ENCODE results near the gene TCP11. TPM values are rescaled to one million over a fixed set of nuclear protein-coding genes. Genes with fewer than 3 reads are reported as not detected.

Gene TCP11
- total RNA-seq, 1 experiment from 2014 or later = not detected

DNA sequence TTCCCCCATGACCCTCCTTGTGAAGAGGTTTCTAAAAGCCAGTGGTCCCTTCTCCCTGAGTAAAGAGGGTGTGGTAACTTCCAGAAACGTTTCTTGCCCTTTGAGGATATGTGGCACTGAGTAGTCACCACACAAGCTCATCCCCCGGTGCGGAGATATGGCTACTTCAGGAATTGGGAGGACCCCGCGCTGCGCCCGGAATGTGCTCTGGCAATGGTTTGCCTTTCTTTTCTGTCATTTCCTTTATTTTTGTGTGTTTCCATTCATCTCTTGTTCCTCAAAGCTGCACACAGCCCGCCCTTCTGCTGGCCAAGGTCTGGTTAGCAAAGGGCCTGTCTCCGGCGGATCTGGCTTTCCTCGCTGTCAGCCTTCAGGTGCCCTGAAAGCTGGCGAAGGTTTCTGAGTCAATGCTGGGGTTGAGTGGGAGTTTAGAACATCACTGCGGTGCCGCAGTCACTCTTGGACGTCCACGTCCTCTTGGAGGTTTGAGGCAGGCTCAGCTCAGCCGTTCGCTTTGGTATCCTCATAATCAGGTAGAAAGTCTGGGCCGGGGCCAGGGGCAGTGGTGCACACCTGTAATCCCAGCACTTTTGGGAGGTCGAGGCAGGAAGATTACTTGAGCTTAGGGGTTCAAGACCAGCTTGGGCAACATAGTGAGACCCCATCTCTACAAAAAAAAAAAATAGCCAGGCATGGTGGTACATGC, 67.2 kb downstream of the TCP11 start:
- intact Hi-C loops (cut with micrococcal nuclease; ENCODE audit: unreplicated experiment) = no loop called here
- BruUV-seq (replicated peaks) = no TSS peak
- Histone ChIP-seq H3K4me1 (ENCODE audit: control insufficient read depth, insufficient read depth, low read length) (no peaks in the 10 kb centered on the region), H3K27me3 (ENCODE audit: control insufficient read depth, insufficient read depth, low read length) (no peaks in the 10 kb centered on the region), H3K9me3 (ENCODE audit: control insufficient read depth, insufficient read depth, low read depth, low read length) (no peaks in the 10 kb centered on the region), H3K4me3 (ENCODE audit: low read depth in 2 of 2, low read length in 2 of 2) (no peak overlapping the region), H3K36me3 (ENCODE audit: control insufficient read depth, insufficient read depth, low read length) (no peaks in the 10 kb centered on the region), H3K27ac (ENCODE audit: low read length) (no peak overlapping the region)
- no peak for TF ChIP-seq TCF7L2 (IDR thresholded peaks at IDR 0.05; ENCODE audit: low read depth, low read length)
- no peak for TF ChIP-seq SIN3A (IDR thresholded peaks at IDR 0.05; ENCODE audit: borderline replicate concordance, insufficient read depth, low read depth, low read length)
- no peak for TF ChIP-seq POLR2AphosphoS5 (IDR thresholded peaks at IDR 0.05; ENCODE audit: low read depth, low read length)
- TF ChIP-seq, protein P1, sequence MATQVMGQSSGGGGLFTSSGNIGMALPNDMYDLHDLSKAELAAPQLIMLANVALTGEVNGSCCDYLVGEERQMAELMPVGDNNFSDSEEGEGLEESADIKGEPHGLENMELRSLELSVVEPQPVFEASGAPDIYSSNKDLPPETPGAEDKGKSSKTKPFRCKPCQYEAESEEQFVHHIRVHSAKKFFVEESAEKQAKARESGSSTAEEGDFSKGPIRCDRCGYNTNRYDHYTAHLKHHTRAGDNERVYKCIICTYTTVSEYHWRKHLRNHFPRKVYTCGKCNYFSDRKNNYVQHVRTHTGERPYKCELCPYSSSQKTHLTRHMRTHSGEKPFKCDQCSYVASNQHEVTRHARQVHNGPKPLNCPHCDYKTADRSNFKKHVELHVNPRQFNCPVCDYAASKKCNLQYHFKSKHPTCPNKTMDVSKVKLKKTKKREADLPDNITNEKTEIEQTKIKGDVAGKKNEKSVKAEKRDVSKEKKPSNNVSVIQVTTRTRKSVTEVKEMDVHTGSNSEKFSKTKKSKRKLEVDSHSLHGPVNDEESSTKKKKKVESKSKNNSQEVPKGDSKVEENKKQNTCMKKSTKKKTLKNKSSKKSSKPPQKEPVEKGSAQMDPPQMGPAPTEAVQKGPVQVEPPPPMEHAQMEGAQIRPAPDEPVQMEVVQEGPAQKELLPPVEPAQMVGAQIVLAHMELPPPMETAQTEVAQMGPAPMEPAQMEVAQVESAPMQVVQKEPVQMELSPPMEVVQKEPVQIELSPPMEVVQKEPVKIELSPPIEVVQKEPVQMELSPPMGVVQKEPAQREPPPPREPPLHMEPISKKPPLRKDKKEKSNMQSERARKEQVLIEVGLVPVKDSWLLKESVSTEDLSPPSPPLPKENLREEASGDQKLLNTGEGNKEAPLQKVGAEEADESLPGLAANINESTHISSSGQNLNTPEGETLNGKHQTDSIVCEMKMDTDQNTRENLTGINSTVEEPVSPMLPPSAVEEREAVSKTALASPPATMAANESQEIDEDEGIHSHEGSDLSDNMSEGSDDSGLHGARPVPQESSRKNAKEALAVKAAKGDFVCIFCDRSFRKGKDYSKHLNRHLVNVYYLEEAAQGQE (IDR thresholded peaks at IDR 0.05; ENCODE audit: insufficient read depth in 1 of 2, low read depth in 2 of 2, low read length in 1 of 2) = no peak
- TF ChIP-seq, protein P2, sequence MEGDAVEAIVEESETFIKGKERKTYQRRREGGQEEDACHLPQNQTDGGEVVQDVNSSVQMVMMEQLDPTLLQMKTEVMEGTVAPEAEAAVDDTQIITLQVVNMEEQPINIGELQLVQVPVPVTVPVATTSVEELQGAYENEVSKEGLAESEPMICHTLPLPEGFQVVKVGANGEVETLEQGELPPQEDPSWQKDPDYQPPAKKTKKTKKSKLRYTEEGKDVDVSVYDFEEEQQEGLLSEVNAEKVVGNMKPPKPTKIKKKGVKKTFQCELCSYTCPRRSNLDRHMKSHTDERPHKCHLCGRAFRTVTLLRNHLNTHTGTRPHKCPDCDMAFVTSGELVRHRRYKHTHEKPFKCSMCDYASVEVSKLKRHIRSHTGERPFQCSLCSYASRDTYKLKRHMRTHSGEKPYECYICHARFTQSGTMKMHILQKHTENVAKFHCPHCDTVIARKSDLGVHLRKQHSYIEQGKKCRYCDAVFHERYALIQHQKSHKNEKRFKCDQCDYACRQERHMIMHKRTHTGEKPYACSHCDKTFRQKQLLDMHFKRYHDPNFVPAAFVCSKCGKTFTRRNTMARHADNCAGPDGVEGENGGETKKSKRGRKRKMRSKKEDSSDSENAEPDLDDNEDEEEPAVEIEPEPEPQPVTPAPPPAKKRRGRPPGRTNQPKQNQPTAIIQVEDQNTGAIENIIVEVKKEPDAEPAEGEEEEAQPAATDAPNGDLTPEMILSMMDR (IDR thresholded peaks at IDR 0.05) = no peak
- in situ Hi-C loops (cut with HindIII; ENCODE audit: low pct_unique_long_range_greater_than_20kb, low sequenced_read_pairs) = no loop called here
- ChIA-PET CTCF (no interaction called here), POLR2A (no interaction called here)
- DNase-seq (ENCODE audit: low read depth, low spot score) (no peak), ATAC-seq (no peak)

DNA sequence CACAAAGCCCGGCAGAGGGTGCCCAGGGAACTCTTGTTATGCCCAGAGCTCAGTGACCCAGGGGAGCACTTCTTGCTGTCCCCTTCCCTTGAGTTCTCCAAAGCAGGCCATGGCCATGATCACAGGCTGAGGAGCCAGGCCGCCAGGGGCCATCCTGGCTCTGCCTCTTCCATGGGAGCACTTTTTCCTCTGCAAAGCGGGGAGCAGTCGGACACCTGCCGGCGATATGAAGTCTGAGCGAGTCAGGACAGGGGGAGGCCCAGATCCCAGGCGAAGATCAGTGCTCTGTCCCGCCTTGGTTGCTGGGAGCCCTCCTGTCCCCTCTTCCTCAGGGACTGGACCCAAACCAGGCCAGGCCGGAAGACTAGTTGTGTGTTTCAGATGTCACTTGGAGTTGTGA, 67.9 kb downstream of the TCP11 start:
- Histone ChIP-seq H3K27me3 (ENCODE audit: control insufficient read depth, insufficient read depth, low read length) (no peaks in the 10 kb centered on the region), H3K27ac (ENCODE audit: low read length) (no peak overlapping the region), H3K9me3 (ENCODE audit: control insufficient read depth, insufficient read depth, low read depth, low read length) (no peaks in the 10 kb centered on the region), H3K36me3 (ENCODE audit: control insufficient read depth, insufficient read depth, low read length) (no peaks in the 10 kb centered on the region), H3K4me1 (ENCODE audit: control insufficient read depth, insufficient read depth, low read length) (no peaks in the 10 kb centered on the region), H3K4me3 (ENCODE audit: low read depth in 2 of 2, low read length in 2 of 2) (no peak overlapping the region)
- POLR2A ChIA-PET = no interaction called here
- no peak for DNase-seq (ENCODE audit: low read depth, low spot score)
- TF ChIP-seq TCF7L2 (IDR thresholded peaks at IDR 0.05; ENCODE audit: low read depth, low read length) = no peak
- TF ChIP-seq, protein P1 (IDR thresholded peaks at IDR 0.05; ENCODE audit: insufficient read depth in 1 of 2, low read depth in 2 of 2, low read length in 1 of 2) = no peak
- in situ Hi-C loops (cut with HindIII; ENCODE audit: low pct_unique_long_range_greater_than_20kb, low sequenced_read_pairs) (no loop called here), intact Hi-C loops (cut with micrococcal nuclease; ENCODE audit: unreplicated experiment) (no loop called here)
- ATAC-seq = no peak
- BruUV-seq (replicated peaks) = no TSS peak
- CTCF ChIA-PET = no interaction called here
